Colonic mucosa (tissue), 4 donors: Measurements from ENCODE around the gene SERPINA1. TPM values are rescaled to one million over a fixed set of nuclear protein-coding genes. Genes with fewer than 3 reads are reported as not detected.

Source experiments
- DNase-seq: peaks from one replicate; pipeline ENCODE4 v3.0.0-alpha.2; 2020
- H3K27ac ChIP-seq: fragments of 200-600 bp; one replicate; pipeline ENCODE4 v1.8.0; 2021
- H3K27me3 ChIP-seq: fragments of 200-600 bp; one replicate; pipeline ENCODE4 v1.8.0; 2021
- H3K36me3 ChIP-seq: fragments of 200-600 bp; one replicate; pipeline ENCODE4 v1.8.0; 2021
- H3K4me1 ChIP-seq: fragments of 200-600 bp; one replicate; pipeline ENCODE4 v1.8.0; 2021; ENCODE audit warnings: mild to moderate bottlenecking
- H3K4me3 ChIP-seq: fragments of 200-600 bp; one replicate; pipeline ENCODE4 v1.8.0; 2021
- H3K9ac ChIP-seq, 2 donors: one replicate each; pipeline ENCODE4 v1.7.0; 2013; ENCODE audit warnings: control low read depth in 2 of 2, low read depth in 2 of 2, low read length in 2 of 2
- H3K9me3 ChIP-seq: fragments of 200-600 bp; one replicate; pipeline ENCODE4 v1.8.0; 2021
- CTCF ChIP-seq: fragments of 200-600 bp; IDR thresholded peaks from one replicate; pipeline ENCODE4 v1.8.0; 2022; ENCODE audit warnings: antibody characterized with exemption, mild to moderate bottlenecking
- intact Hi-C: fragments of 100-400 bp; cut with DNase I; formaldehyde crosslinking; loops from one replicate; pipeline ENCODE4 v1.14.1; 2022
- total RNA-seq, 2 donors: library from RNA; stranded (reverse); fragmentation: NEBNext Ultra II Directional in 1 of 2; extraction: Animal tissue kit (Norgen Biotek cat#: 25700) in 1 of 2; gene quantifications; one replicate each; pipeline ENCODE4 v1.2.1, GENCODE V29; 2021
- donor health status: healthy.
- donor health status: DM: no; HTN: no; CAD: no.
- donor health status: DM: no; HTN: no; CAD: no.

Gene SERPINA1
- total RNA-seq, 2 donors from 2014 or later = 153 to 278 TPM

GRCh38 chr14:94381149-94382030 is 7.0 kb downstream of the SERPINA1 start:
- H3K27me3 ChIP-seq = no peaks in the 10 kb centered on the region
- H3K4me1 ChIP-seq = peaks cover 5% of the 10 kb centered on the region
- no peaks in the 10 kb centered on the region for H3K9me3 ChIP-seq
- intact Hi-C loops = no loop called here
- TF ChIP-seq CTCF = no peak
- H3K9ac ChIP-seq = no peak overlapping the region
- no peak overlapping the region for H3K27ac ChIP-seq
- DNase-seq = no peak
- H3K36me3 ChIP-seq = no peaks in the 10 kb centered on the region
- no peak overlapping the region for H3K4me3 ChIP-seq

- intact Hi-C loops = no loop called here
- H3K4me3 ChIP-seq = no peak overlapping the region
- H3K27ac ChIP-seq = no peak overlapping the region
- H3K36me3 ChIP-seq = no peaks in the 10 kb centered on the region
- no peak overlapping the region for H3K9ac ChIP-seq
- no peak for TF ChIP-seq CTCF
- DNase-seq = no peak
- no peaks in the 10 kb centered on the region for H3K9me3 ChIP-seq
- peaks cover 5% of the 10 kb centered on the region for H3K4me1 ChIP-seq
- H3K27me3 ChIP-seq = no peaks in the 10 kb centered on the region
Measured at GRCh38 chr14:94380225-94381148, 7.9 kb downstream of the SERPINA1 start.

- Histone ChIP-seq H3K9ac (no peak overlapping the region), H3K4me1 (peaks cover 4% of the 10 kb centered on the region), H3K27me3 (no peaks in the 10 kb centered on the region), H3K9me3 (no peaks in the 10 kb centered on the region), H3K36me3 (no peaks in the 10 kb centered on the region), H3K27ac (no peak overlapping the region), H3K4me3 (no peak overlapping the region)
- no peak for TF ChIP-seq CTCF
- no peak for DNase-seq
- intact Hi-C loops = no loop called here
Measured at GRCh38 chr14:94379291-94380224, 8.8 kb downstream of the SERPINA1 start.

GRCh38 chr14:94378527-94379290 is 9.7 kb downstream of the SERPINA1 start:
- H3K36me3 ChIP-seq = no peaks in the 10 kb centered on the region
- intact Hi-C loops = no loop called here
- H3K9ac ChIP-seq = no peak overlapping the region

More at GRCh38 chr14:94378527-94379290, 9.7 kb downstream of the SERPINA1 start:
- H3K4me3 ChIP-seq = no peak overlapping the region
- H3K9me3 ChIP-seq = no peaks in the 10 kb centered on the region
- no peak for DNase-seq
- no peak overlapping the region for H3K27ac ChIP-seq
- H3K27me3 ChIP-seq = no peaks in the 10 kb centered on the region
- no peaks in the 10 kb centered on the region for H3K4me1 ChIP-seq
- no peak for TF ChIP-seq CTCF
